Globus pallidus (tissue), 1 donor: ENCODE measurements around the gene HECTD2.
"Not testable (repeated sequence)": the region's sequence is repeated elsewhere in the genome, so short reads cannot be mapped to it uniquely, and the experiment has no call there.

Experiments
- DNase-seq: peaks from one replicate; pipeline ENCODE4 v3.0.0-alpha.2; 2015; ENCODE audit warnings: low spot score

HECTD2 gene

DNA sequence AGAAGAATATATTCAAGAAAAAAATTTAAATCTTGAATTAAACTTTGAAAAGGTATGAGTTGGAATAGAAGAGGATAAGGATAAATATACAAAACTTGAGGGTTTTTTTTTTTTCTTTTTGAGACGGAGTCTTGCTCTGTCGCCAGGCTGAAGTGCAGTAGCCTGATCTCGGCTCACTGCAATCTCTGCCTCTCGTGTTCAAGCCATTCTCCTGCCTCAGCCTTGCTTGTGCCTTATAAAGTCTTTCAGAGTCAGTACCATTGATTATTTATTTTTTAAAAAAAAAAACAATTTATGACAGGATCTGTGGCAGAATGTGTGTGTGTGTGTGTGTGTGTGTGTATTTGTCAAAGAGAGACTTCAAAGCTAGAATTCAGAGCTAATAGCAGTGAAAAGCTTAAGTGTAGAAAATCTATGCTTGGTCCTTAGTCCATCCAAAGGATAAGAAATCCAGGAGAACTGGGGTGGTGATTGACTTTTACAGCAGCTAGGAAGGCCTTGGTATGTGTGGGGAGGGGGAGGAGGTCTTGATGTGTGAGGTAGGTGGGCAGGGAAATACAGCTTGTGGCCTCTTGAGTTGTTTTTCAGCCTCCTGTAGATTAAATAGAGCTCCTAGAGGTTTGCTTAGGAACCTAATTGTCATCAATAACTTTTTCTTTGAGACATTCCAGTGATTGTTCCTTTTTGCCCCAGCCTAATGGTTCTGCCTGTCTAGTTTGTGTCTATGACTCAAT is 2.4 kb downstream of the HECTD2 start:
- no peak for DNase-seq

DNA sequence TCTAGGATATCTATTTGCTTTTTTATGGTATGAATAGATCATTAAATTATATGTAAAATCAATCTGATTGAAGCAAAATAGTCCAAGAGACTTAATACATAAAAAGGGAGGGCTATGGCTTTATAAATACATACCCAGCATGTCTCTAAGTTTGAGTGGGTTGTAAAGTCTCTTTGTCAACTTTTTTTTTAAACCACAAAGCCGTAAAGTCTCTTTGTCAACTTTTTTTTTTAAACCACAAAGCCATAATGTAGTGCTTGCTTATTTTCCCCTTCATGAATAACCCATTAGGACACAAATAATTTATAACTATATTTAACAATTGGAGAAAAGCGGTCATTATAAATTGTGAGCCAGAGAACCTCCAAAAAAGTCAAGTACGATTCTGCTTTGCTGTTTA is 5.7 kb downstream of the HECTD2 start:
- DNase-seq, result no peak

DNA sequence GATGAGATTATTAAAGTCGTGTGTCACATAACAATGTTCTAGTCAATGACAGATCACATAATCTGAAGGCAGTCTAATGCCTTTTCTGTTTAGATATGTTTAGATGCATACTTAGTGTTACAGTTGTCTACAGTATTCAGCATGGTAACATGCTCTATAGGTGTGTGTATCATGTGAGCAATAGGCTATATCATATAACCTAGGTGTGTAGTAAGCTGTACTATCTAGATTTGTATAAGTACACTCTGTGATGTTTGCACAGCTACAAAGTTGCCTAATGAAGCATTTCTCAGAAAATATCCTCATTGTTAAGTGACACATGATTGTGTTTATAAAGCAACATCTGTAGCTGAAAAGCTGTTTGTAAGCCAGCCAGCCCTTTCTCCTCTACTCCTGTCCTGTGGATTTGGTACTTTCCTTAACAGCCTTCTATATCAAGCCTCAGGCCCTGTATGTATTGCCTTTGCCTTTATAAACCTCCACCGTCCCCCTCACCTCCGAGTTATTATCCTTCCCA is 6.3 kb downstream of the HECTD2 start:
- DNase-seq, result no peak

DNA sequence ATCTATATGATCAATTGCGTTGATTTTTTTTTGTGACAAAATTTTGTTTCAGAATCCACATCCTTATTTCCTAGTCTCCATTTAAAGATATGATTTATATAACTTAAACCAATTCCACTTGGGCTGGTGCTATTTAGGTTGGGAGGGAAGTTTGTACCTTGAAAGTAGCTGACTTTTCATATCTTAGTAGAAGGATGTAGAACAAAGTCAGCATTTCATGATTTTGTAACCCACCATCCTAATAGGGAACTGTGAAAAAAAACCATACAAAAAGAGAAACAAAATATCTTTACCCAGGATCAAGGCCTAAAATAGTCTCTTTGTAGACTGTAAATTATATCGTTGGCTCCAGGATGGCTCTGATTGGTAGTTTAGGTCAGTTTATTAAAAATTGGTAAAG is 8.3 kb downstream of the HECTD2 start:
- DNase-seq, result no peak

DNA sequence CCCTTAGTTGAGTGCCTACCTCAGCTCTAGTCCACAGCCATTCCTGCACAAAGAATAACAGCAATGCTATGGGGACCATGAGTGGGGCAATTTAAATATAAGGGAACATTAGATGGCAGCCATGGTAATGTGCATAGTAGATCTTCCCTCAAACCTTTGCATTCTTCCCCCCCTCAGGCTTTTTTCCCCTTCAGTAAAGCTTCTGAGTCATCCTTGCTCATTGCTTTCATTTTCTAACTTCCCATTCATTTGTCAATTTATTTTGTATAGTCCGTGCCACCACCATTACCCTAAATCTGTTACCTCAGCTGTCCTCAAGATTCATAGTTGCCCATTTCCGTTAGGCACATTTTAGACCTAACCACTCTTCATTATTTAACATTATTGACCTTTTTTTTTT is 10.7 kb downstream of the HECTD2 start:
- no peak for DNase-seq

DNA sequence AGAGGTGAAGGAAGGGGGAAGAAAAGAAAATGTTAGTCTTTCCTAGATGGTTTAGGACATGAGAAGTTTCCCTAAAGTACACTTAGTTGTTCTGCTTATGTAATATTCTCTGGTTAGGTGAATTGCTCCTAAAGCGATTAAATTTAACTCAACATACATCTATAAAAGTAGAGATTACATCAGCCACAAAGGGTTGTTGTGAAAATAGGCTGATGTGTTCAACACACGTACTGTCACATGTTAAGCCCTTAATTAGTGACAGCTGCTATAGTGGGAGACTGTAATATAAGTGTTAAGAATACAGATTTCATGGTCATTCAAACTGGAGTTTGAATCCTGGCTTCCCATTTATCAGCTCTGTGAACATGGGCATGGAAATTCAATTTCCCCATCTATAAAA is 12.8 kb downstream of the HECTD2 start:
- DNase-seq, result no peak

DNA sequence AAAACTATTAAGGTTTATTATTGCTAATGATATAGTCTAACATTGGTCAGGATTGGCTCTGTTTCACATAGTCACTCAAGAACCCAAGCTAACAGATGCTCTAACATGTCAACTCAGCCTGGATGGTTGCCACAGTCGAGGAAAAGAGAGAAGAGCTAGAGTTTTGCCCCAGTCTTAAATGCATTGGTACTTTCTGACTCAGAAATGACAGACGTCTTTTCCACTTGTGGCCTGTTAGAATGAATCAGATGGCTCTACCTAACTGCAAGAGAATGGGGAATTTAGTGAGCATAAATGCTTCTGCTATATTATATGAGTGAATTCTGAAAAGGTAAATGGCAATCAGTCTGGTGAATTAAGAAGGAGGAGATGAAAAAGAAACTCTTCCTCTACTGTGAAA is 13.9 kb downstream of the HECTD2 start:
- DNase-seq, result no peak

DNA sequence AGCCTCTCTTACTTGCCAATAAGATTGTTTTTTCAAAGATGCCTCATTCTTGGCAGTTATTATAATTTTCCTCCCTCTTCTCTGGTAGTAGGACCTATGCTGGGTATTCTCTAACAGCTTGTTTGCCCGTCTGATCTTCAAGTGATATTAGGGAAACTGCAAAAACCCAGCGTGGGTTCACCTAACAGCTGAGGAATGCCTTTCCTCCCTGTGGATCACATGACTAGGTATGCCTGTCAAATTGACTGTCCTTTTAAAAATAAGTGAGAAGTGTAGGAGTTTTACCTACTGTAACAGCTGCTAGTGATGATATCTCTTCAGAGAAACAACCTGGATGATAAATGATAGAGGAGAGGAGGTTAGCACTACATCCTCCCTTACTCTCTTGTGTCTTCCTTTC is 22.0 kb downstream of the HECTD2 start:
- no peak for DNase-seq

DNA sequence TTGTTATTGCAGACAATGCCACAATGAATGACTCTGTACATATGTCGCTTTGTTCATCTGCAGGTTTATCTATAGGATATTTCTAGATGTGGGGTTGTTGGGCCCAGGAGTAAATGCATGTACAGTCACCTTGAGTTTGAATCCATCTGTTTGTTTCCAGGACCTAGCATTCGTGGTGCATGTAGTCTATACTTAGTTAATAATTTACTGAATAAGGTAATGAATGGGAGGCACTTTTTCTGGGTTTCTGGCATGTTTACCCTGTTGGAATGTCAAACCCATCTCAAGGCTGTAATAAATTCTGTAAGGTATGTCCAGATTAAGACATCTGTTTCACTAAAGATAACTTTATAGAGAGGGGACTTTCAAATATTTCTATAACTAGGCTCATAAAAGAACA is 23.5 kb downstream of the HECTD2 start:
- DNase-seq, result no peak

DNA sequence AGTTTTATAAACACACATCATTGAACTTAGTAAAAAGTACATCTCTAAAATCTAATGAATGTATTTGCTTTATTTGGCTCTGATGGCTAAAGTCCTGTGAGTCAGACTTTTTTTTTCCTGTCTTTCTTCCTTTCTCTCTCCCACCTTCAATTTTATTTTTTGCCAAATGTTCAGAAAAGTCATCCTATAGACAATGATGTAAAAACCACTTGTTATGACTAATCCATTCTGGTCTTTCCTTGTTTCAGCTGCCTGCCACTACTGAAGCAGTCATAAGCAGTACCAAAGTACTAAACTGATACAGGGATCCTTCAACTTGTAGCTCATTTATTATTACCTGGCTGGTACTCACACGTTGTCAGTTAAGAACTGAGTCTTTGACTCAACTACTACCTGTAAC is 23.9 kb downstream of the HECTD2 start:
- DNase-seq, result no peak

DNA sequence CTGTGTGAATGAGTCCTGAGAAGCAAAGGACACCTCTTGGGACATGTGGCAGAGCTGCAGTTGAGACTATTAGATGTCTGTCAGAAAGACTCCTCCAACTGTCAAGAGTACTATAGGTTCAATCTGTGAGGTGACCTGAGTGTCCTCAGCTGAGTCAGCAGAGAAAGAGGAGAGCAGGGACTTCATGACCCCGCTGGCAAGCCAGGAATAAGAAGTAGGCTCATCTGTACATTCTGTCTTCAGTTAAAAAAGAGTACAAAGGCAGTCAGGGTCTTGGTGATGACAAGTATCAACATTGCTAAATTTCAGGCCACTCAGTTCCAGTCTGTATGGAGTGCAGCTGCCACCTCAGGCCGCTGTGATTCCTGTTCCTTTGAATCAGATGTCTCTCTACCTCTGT is 25.1 kb downstream of the HECTD2 start:
- no peak for DNase-seq

DNA sequence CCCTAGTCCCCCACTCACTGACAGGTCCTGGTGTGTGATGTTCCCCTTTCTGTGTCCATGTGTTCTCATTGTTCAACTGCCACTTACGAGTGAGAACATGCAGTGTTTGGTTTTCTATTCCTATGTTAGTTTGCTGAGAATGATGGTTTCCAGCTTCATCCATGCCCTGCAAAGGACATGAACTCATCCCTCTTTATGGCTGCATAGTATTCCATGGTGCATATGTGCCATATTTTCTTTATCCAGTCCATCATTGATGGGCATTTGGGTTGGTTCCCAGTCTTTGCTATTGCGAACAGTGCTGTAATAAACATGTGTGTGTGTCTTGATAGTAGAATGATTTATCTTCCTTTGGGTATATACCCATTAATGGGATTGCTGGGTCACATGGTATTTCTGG is 28.1 kb downstream of the HECTD2 start:
- not testable (repeated sequence) for DNase-seq

DNA sequence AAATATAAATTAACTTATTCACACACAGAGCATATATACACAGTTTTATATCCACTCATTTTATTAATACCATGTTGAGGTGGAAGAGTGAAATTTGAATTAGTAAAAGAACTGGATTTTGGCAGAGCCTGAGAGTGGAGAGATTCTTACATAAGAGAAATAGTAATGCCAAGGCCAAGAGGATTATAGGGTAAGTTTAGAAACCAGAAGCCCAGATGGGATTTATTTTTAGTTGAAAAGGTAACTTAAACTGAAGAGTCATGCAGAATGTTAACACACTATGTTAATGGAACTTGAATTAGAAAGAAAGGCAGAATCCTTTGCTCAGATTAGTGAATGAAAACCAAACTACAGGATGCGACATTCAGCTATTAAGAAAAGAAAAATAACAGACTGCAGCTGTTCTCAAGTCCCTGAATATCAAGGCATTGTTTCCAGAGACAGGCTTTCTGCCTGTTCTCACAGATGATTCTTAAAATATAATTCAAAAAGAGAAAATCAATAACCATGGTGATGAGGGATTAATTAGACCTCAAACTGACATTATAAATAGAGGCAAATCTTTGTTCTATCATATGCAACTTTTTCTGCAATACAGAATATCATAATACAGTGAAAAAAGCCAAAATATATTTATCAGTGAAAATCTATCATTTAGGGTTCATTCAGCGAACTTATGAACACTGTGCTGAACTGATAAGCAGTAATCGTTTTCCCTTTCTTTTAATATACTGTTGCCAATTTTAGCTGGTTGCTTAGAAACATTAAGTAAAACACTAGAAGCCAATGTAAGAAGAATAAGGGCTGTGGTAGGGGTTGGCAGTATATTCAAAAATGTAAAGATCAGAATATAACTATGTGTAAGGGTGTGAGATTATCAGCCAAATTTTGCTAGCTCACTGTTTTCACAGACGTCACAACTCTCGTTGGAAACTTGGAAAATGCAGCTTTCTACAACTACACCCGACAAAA is 34.4 kb downstream of the HECTD2 start:
- DNase-seq, result no peak

DNA sequence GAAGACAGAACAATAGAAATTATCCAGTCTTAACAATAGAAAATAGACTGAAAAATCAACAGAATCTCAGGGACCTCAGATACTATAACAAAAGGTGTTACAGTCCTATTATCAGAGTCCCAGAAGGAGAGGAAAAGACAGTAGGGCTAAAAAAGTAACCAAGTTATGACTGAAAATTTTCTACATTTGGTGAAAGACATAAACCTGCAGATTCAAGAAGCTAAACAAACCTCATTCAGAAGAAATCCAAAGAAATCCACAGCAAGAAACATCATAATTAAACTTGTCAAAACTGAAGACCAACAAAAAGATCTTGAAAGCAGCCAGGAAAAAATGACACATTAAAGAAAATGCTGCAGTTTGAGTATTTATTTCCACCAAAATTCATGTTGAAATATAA is 41.9 kb downstream of the HECTD2 start:
- no peak for DNase-seq

DNA sequence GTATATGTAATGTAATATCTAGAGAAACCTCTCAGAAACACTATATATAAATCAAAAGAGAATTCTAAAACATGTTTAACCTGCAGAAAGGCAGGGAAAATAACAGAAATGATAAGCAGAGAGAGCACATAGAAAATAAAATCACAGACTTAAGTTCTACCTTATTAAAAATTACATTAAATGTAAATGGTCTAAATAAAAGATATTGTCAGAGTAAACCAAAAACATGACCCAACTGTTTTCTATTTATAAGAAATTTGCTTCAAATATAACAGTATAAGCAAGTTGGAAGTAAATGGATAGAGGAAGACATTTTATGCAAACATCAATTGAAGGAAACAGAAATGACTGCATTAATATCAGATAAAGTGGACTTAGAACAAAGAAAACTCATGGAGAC is 43.4 kb downstream of the HECTD2 start:
- DNase-seq, result no peak

DNA sequence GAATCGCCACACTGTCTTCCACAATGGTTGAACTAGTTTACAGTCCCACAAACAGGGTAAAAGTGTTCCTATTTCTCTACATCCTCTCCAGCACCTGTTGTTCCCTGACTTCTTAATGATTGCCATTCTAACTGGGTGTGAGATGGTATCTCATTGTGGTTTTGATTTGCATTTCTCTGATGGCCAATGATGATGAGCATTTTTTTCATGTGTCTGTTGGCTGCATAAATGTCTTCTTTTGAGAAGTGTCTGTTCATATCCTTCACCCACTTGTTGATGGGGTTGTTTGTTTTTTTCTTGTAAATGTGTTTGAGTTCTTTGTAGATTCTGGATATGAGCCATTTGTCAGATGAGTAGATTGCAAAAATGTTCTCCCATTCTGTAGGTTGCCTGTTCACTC is 45.0 kb downstream of the HECTD2 start:
- DNase-seq, result not testable (repeated sequence)

DNA sequence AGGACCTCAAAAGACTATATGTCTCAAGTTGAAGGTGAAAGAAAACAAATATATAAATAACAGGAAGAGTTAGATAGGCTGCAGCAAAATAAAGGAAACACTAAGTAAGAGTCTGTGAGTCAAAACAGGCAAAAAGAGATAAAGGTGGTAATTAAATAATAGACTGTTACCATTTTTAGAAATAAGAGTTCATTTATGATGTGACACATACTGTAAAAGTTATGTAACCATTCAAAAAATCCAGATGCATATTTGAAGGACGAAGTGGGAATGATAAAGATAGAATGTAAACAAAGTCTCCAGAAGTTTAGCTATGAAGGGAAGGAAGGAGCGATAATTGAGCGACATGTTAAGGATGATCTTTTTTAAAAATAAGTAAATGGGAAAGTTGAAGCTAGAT is 50.5 kb downstream of the HECTD2 start:
- no peak for DNase-seq

DNA sequence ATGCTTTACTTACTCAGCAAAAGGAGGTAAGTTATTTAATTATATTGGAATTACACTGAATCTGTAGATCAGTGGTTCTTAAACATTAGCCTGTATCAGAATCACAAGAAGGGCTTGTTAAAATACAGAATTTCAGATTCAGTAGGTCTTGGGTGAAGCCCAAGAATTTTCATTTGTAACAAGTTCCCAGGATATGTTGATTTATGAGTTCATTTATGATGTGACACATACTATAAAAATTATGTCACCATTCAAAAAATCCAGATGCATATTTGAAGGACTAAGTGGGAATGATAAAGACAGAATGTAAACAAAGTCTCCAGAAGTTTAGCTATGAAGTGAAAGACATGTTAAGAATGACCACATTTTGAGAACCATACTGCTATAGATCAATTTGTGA is 52.3 kb downstream of the HECTD2 start:
- DNase-seq, result no peak

DNA sequence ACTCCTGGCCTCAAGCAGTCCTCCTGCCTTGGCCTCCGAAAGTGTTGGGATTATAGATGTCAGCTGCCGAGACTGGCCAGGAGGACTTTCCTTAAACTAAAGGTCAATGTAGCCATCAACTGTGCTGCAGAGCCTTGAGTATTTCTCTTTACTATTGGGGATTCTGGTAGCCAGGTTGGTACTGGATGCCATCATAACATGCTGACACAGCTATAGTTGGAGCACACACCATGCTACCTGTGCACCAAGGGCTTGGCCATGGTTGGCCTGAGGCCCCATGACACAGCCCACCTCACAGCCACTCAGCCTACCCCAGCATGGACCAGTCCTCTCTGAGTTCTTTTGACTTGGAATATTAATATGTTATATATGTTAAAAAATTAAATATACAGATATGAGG is 54.4 kb downstream of the HECTD2 start:
- DNase-seq, result no peak

DNA sequence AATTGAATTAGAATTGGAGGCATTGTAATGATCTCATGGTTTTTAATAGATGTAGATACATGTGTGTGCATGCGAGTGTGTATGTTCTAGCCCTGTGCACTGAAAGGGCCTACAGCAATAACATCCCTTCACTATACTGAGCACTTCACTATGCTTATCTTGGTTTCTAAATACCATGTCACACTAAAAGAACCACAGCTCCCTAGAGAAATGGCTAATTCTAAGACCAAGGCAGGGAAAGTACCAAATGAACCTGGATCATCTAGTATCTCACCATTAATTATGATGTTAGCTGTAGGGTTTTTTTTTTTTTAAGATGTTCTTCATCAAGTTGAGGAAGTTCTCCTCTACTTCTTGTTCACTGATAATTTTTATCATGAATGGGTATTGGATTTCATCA is 55.1 kb downstream of the HECTD2 start:
- no peak for DNase-seq

DNA sequence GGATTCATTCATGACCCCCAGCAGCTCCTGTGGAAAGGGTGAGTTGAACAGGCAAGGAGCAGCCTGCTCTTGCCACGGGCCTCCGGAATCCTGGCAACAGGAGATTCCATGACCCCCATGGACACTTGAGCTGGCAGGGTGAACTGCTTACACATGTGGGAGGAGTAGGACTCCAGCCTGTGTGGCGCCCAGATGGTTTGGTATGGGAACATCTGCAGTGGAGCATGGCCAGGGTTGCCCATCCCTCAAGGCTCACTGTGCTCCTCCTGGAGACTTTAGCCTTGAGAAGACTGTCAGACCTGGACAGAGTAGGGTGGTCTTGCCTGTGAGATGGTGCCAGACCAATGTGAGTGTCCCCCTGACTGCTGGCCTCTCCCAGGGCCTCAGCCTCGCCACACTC is 57.0 kb downstream of the HECTD2 start:
- DNase-seq, result no peak

DNA sequence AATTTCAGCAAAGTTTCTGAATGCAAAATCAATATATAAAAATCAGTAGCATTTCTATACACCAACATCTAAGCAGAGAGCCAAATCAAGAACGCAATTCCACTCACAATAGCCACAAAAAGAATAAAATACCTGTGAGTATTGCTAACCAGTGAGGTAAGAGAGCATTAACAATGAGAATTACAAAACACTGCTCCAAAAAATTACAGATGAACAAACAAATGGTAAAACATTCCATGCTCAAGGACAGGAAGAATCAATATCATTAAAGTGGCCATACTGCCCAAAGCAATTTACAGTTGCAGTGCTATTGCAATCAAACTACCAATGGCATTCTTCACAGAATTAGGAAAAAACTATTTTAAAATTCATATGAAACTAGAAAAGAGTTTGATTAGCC is 61.5 kb downstream of the HECTD2 start:
- DNase-seq, result no peak

DNA sequence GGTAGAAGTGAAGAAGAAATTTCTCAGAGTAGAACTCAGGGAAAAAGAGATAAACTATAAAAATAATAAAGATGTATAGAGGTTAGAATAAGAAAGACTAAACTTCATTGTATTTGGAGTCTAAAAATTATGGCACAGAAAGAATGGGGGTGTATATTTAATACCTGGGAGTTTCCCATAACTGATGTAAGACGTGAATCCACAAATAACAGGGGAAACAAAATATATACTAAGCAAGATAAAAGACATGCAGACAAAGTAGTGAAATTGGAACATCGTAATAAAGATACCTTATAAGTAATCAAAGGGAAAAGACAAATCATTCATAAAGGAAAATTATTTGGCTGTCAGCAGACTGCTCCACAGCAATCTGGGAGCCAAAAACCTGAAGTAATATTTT is 62.8 kb downstream of the HECTD2 start:
- no peak for DNase-seq
